ENCODE results near the gene CCDC78.

GRCh38 chr16:764184-764750 is 38.0 kb upstream of the CCDC78 start:
- TF ChIP-seq, protein P1, sequence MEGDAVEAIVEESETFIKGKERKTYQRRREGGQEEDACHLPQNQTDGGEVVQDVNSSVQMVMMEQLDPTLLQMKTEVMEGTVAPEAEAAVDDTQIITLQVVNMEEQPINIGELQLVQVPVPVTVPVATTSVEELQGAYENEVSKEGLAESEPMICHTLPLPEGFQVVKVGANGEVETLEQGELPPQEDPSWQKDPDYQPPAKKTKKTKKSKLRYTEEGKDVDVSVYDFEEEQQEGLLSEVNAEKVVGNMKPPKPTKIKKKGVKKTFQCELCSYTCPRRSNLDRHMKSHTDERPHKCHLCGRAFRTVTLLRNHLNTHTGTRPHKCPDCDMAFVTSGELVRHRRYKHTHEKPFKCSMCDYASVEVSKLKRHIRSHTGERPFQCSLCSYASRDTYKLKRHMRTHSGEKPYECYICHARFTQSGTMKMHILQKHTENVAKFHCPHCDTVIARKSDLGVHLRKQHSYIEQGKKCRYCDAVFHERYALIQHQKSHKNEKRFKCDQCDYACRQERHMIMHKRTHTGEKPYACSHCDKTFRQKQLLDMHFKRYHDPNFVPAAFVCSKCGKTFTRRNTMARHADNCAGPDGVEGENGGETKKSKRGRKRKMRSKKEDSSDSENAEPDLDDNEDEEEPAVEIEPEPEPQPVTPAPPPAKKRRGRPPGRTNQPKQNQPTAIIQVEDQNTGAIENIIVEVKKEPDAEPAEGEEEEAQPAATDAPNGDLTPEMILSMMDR (conservative IDR thresholded peaks at IDR 0.05; ENCODE audit: low read depth, low read length): no peak
- no peak for TF ChIP-seq POLR2A (IDR thresholded peaks at IDR 0.05; ENCODE audit: low read depth, low read length)
- TF ChIP-seq CHD1 (IDR thresholded peaks at IDR 0.05; ENCODE audit: low read depth, low read length): no peak
- TF ChIP-seq ELK1 (IDR thresholded peaks at IDR 0.05; ENCODE audit: borderline replicate concordance, low read depth, low read length): no peak
- TF ChIP-seq BHLHE40 (IDR thresholded peaks at IDR 0.05; ENCODE audit: low read depth, low read length): no peak
- TF ChIP-seq MXI1 (IDR thresholded peaks at IDR 0.05; ENCODE audit: borderline replicate concordance, low read depth, low read length): no peak
- no peak for TF ChIP-seq USF2 (IDR thresholded peaks at IDR 0.05; ENCODE audit: low read depth, low read length)
- no peak for TF ChIP-seq MAFK (IDR thresholded peaks at IDR 0.05; ENCODE audit: low read depth, low read length)
- no peak for TF ChIP-seq MAZ (IDR thresholded peaks at IDR 0.05; ENCODE audit: borderline replicate concordance, low read depth, low read length)
- no peak for TF ChIP-seq SMC3 (IDR thresholded peaks at IDR 0.05; ENCODE audit: low read depth, low read length)
- TF ChIP-seq RCOR1 (IDR thresholded peaks at IDR 0.05; ENCODE audit: insufficient replicate concordance, low read length): no peak

All from IMR-90 (cell line).